ENCODE results near the gene LDB1. TPM values are rescaled to one million over a fixed set of nuclear protein-coding genes. Genes with fewer than 3 reads are reported as not detected.

Gene LDB1
- total and polyA plus RNA-seq, 10 of the 15 experiments (the other 5 are each of a cell fraction or from before 2014, with no cell fraction given) = 1.7 to 71.5 (median 36.9) TPM

- TF ChIP-seq RELB (IDR thresholded peaks at IDR 0.05; ENCODE audit: low read depth) = peak; percentile 62; the same call in 1 of the 2 replicates
- TF ChIP-seq NBN (IDR thresholded peaks at IDR 0.05) = peak; percentile 93
- peak; percentile 65; the same call in 1 of the 3 replicates for TF ChIP-seq POU2F2 (IDR thresholded peaks at IDR 0.05; ENCODE audit: borderline replicate concordance, low read depth, low read length)
- TF ChIP-seq USF2 (IDR thresholded peaks at IDR 0.05; ENCODE audit: borderline replicate concordance, low read depth, low read length) = peak; percentile 68
- no peak for TF ChIP-seq SIX5 (IDR thresholded peaks at IDR 0.05; ENCODE audit: low read depth, low read length, severe bottlenecking)
- peak; percentile 82 to 90 for TF ChIP-seq BHLHE40 (IDR thresholded peaks at IDR 0.05; ENCODE audit: borderline replicate concordance in 1 of 2, low read depth in 2 of 2, low read length in 1 of 2)
- TF ChIP-seq SIN3A (IDR thresholded peaks at IDR 0.05; ENCODE audit: low read depth, low read length) = 0 out of 2 replicates have a peak, but pooled peaks have one; percentile 36
- TF ChIP-seq ZBTB4 (CRISPR knock-in tag; IDR thresholded peaks at IDR 0.05) = 0 out of 2 replicates have a peak, but pooled peaks have one; percentile 56
- TF ChIP-seq E2F8 (IDR thresholded peaks at IDR 0.05; ENCODE audit: low read depth, partially characterized antibody) = peak; percentile 33
- TF ChIP-seq MTA2 (IDR thresholded peaks at IDR 0.05; ENCODE audit: low read depth) = peak; percentile 56
- TF ChIP-seq MYC (IDR thresholded peaks at IDR 0.05; ENCODE audit: insufficient read depth, insufficient read length, insufficient replicate concordance, low read length, severe bottlenecking) = peak; percentile 81
- peak; percentile 99 for TF ChIP-seq HDGF (IDR thresholded peaks at IDR 0.05)
- peak; percentile 60; the same call in 1 of the 2 replicates for TF ChIP-seq DPF2 (IDR thresholded peaks at IDR 0.05)
- TF ChIP-seq ZNF274 (IDR thresholded peaks at IDR 0.05; ENCODE audit: insufficient read depth, insufficient read length) = no peak
- no peak for TF ChIP-seq ASH2L (IDR thresholded peaks at IDR 0.05; ENCODE audit: borderline replicate concordance, low read depth)
- peak; percentile 75 for TF ChIP-seq POLR2A (IDR thresholded peaks at IDR 0.05; ENCODE audit: low read depth, low read length)
- TF ChIP-seq LARP7 (IDR thresholded peaks at IDR 0.05) = no peak; the same call in 1 of the 2 replicates
- no peak for TF ChIP-seq TBL1XR1 (IDR thresholded peaks at IDR 0.05; ENCODE audit: low read depth, low read length)
- peak in 1 of 2 experiments; percentile 36; a peak in 1 of 4 replicates for TF ChIP-seq EP300 (IDR thresholded peaks at IDR 0.05; ENCODE audit: borderline replicate concordance in 1 of 2, control insufficient read depth in 1 of 2, low read depth in 2 of 2, low read length in 2 of 2)
- peak; percentile 25 for TF ChIP-seq BACH1 (IDR thresholded peaks at IDR 0.05; ENCODE audit: borderline replicate concordance)
- peak; percentile 10; the same call in 1 of the 2 replicates for TF ChIP-seq BRCA1 (IDR thresholded peaks at IDR 0.05; ENCODE audit: low read depth, low read length)
Observed at GRCh38 chr10:102117391-102118159, 2.6 kb downstream of the LDB1 start (continued).

All from GM12878 (cell line).